HL-60/S4 treated with phorbol 12-myristate 13-acetate at 8.2 ng/mL for 4 days and 3 days (cell line): Measurements from ENCODE around the gene BSPH1.
"Not testable (repeated sequence)": the region's sequence is repeated elsewhere in the genome, so short reads cannot be mapped to it uniquely, and the experiment has no call there.

Source experiments
- in situ Hi-C: fragments of 300-500 bp; cut with MboI; formaldehyde crosslinking; loops from 2 replicates; pipeline ENCODE4 v1.15.0; 2022; ENCODE audit warnings: low sequenced_read_pairs

Gene BSPH1

GRCh38 chr19:47928581-47928980 lies 63.4 kb downstream of the BSPH1 start:
- in situ Hi-C loops, result not testable (repeated sequence)

GRCh38 chr19:47920107-47920506 lies 71.9 kb downstream of the BSPH1 start:
- in situ Hi-C loops, result not testable (repeated sequence)
